Endothelial cell of umbilical vein (primary cell): ENCODE data around the gene TAS1R2. TPM values are rescaled to one million over a fixed set of nuclear protein-coding genes. Genes with fewer than 3 reads are reported as not detected.

Source experiments
- BruUV-seq: library from RNA; stranded (reverse); fragments of 400-500 nt; replicated peaks from 2 replicates; lab custom pipeline; 2021; lab: Mats Ljungman, UMichigan
- CTCF ChIA-PET: fragments of 300-600, 350-600 bp; sonication (Branson Sonifier 250); formaldehyde crosslinking; loops from one replicate; lab custom pipeline; 2021; ENCODE audit warnings: antibody characterized with exemption, inconsistent platforms; lab: Charles Lee
- POLR2A ChIA-PET: fragments of 300-600, 350-600 bp; sonication (Branson Sonifier 250); formaldehyde crosslinking; loops from one replicate; lab custom pipeline; 2021; ENCODE audit warnings: antibody characterized with exemption, inconsistent platforms; lab: Charles Lee
- DNase-seq: peaks from one replicate; pipeline ENCODE4 v3.0.0-alpha.2; 2011; ENCODE audit warnings: low read depth, low spot score
- FAIRE-seq: peaks from 2 replicates; lab custom pipeline; 2011; peaks lifted over from hg19 to GRCh38; lab: Jason Lieb, UNC
- H2AFZ ChIP-seq: 2 replicates; pipeline ENCODE4 v1.6.0; 2012; ENCODE audit warnings: low read depth, low read length, control low read depth, inconsistent platforms
- H3K27ac ChIP-seq: 2 replicates; pipeline ENCODE4 v1.5.1; 2011; ENCODE audit warnings: low read depth, mild to moderate bottlenecking, control low read depth, low read length, moderate library complexity; ENCODE audit not compliant: insufficient read depth
- H3K27me3 ChIP-seq, 2 experiments: 2 replicates each; pipeline versions ENCODE4 v1.6.0 to v1.6.1; 2011; ENCODE audit warnings: low read length in 2 of 2, mixed read lengths in 1 of 2; ENCODE audit not compliant: control insufficient read depth in 2 of 2, insufficient read depth in 2 of 2
- H3K36me3 ChIP-seq, 2 experiments: 2 replicates in 1 of 2; 3 replicates in 1 of 2; pipeline ENCODE4 v1.5.1; 2011; ENCODE audit warnings: low read length in 2 of 2, mild to moderate bottlenecking in 1 of 2, moderate library complexity in 1 of 2; ENCODE audit not compliant: control insufficient read depth in 2 of 2, insufficient read depth in 2 of 2; ENCODE audit errors: extremely low read depth in 1 of 2
- H3K4me1 ChIP-seq: 3 replicates; pipeline ENCODE4 v1.5.1; 2011; ENCODE audit warnings: mild to moderate bottlenecking, low read length; ENCODE audit not compliant: control insufficient read depth, insufficient read depth; ENCODE audit errors: extremely low read depth
- H3K4me2 ChIP-seq: 2 replicates; pipeline ENCODE4 v1.6.1; 2011; ENCODE audit warnings: low read length, control low read depth, mixed read lengths; ENCODE audit not compliant: insufficient read depth
- H3K4me3 ChIP-seq, 3 experiments: fragments of 200-600 bp in 1 of 3; sonication (generic), shearing (Covaris generic) in 1 of 3; replicated peaks in 1 of 3; 2 replicates each; pipeline ENCODE4 v1.5.1; 2011 to 2016; ENCODE audit warnings: control low read depth in 3 of 3, low read length in 3 of 3, mild to moderate bottlenecking in 2 of 3, inconsistent platforms in 1 of 3, low read depth in 1 of 3, moderate library complexity in 1 of 3; ENCODE audit not compliant: insufficient read depth in 1 of 3
- H3K79me2 ChIP-seq: 2 replicates; pipeline ENCODE4 v1.6.0; 2012; ENCODE audit warnings: low read length, inconsistent platforms; ENCODE audit not compliant: control insufficient read depth, insufficient read depth
- H3K9ac ChIP-seq: replicated peaks from 2 replicates; pipeline ENCODE3; 2011; ENCODE audit warnings: low read length, control low read depth; ENCODE audit not compliant: insufficient read depth; ENCODE audit errors: extremely low read depth
- H3K9me1 ChIP-seq: replicated peaks from 3 replicates; pipeline ENCODE4 v1.6.0; 2011; ENCODE audit warnings: mild to moderate bottlenecking, low read length; ENCODE audit not compliant: control insufficient read depth, insufficient read depth; ENCODE audit errors: extremely low read depth
- H3K9me3 ChIP-seq: replicated peaks from 2 replicates; pipeline ENCODE4 v1.5.1; 2012; ENCODE audit warnings: low read length, inconsistent platforms; ENCODE audit not compliant: control insufficient read depth, insufficient read depth
- H4K20me1 ChIP-seq: replicated peaks from 2 replicates; pipeline ENCODE3; 2011; ENCODE audit warnings: mild to moderate bottlenecking, low read length; ENCODE audit not compliant: control insufficient read depth, insufficient read depth; ENCODE audit errors: extremely low read depth
- FOS ChIP-seq: IDR thresholded peaks from 2 replicates; pipeline ENCODE4 v1.6.1; 2011; ENCODE audit warnings: mild to moderate bottlenecking, low read length, moderate library complexity, borderline replicate concordance; ENCODE audit not compliant: insufficient read depth
- GATA2 ChIP-seq: IDR thresholded peaks from 2 replicates; pipeline ENCODE4 v1.7.0; 2011; ENCODE audit warnings: low read depth, mild to moderate bottlenecking, moderate library complexity, mixed read lengths, low read length; ENCODE audit not compliant: insufficient read length, insufficient read depth
- JUN ChIP-seq: IDR thresholded peaks from 2 replicates; pipeline ENCODE4 v1.6.1; 2011; ENCODE audit warnings: borderline replicate concordance, low read depth; ENCODE audit not compliant: insufficient read length, insufficient read depth
- MYC ChIP-seq: IDR thresholded peaks from one replicate; pipeline ENCODE4 v1.6.1; 2011; ENCODE audit warnings: mild to moderate bottlenecking, low read depth, low read length
- POLR2A ChIP-seq: IDR thresholded peaks from 2 replicates; pipeline ENCODE4 v1.6.1; 2012; ENCODE audit warnings: low read depth, mild to moderate bottlenecking, control low read depth, low read length
- POLR2AphosphoS5 ChIP-seq: IDR thresholded peaks from 2 replicates; pipeline ENCODE4 v1.6.1; 2012; ENCODE audit warnings: low read depth, mild to moderate bottlenecking, control low read depth, low read length, moderate library complexity; ENCODE audit not compliant: insufficient read depth
- dilution Hi-C: fragments of 300-500 bp; cut with MboI; formaldehyde crosslinking; loops from one replicate; pipeline ENCODE4 v1.15.0; 2019; ENCODE audit warnings: low sequenced_read_pairs; ENCODE audit not compliant: extremely low pct_ligation_motif_present
- intact Hi-C: fragments of 100-400 bp; cut with micrococcal nuclease; formaldehyde crosslinking; loops from one replicate; pipeline ENCODE4 v1.10.0; 2022
- polyA plus RNA-seq, 4 experiments: library from polyadenylated mRNA; depleted of rRNA in 3 of 4; stranded (reverse) in 3 of 4; unstranded in 1 of 4; fragments of >200 nt; gene quantifications; 2 replicates each; pipeline versions ENCODE4 v1.2.1 to v1.2.3, GENCODE V29; 2011 to 2012; ENCODE audit warnings: missing spikeins in 1 of 4
- total RNA-seq: library from RNA; stranded (reverse); gene quantifications from 2 replicates; pipeline ENCODE4 v1.2.3, GENCODE V29; 2021
- TF ChIP-seq, protein P1 (sequence below): IDR thresholded peaks from 2 replicates; pipeline ENCODE4 v1.6.1; 2011; ENCODE audit not compliant: insufficient read depth, insufficient read length
- TF ChIP-seq, protein P2 (sequence below), 2 donors: IDR thresholded peaks; 1 replicate in 1 of 2; 2 replicates in 1 of 2; pipeline ENCODE4 v1.5.1; 2011; ENCODE audit warnings: low read length in 2 of 2, mild to moderate bottlenecking in 2 of 2, moderate library complexity in 2 of 2, control low read depth in 1 of 2, inconsistent platforms in 1 of 2, low read depth in 1 of 2; ENCODE audit not compliant: insufficient read depth in 1 of 2; ENCODE audit errors: extremely low read depth in 1 of 2

TAS1R2 gene
- total and polyA plus RNA-seq, 2 donors (not counting 3 experiments of a cell fraction or from before 2014, with no cell fraction given), result not detected

DNA sequence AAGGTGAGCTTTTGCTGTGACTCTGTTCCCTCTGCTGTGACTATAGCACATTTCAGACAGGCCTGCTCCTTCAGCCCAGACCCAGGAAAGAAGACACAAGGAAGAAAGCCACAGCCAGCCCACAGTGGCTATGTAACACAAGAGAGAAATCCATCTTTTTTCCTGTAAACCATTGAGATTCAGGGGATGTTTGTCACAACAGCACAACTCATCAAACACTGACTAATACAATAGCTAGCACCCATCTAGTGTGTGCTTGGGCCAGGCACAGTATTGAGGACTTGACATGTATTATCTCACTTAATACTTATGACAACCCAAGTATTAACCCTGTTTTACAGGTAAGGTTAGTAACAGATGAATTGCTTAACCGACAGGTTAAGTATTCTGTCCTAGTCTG is 29.8 kb downstream of the TAS1R2 start:
- DNase-seq (no peak), FAIRE-seq (no peak)
- H3K4me3 ChIP-seq, result no peak overlapping the region
- no peak overlapping the region for H3K9ac ChIP-seq
- no peak overlapping the region for H3K4me2 ChIP-seq
- no peaks in the 10 kb centered on the region for H3K9me3 ChIP-seq
- no peaks in the 10 kb centered on the region for H3K79me2 ChIP-seq
- TF ChIP-seq, protein P1, sequence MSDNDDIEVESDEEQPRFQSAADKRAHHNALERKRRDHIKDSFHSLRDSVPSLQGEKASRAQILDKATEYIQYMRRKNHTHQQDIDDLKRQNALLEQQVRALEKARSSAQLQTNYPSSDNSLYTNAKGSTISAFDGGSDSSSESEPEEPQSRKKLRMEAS, result no peak
- TF ChIP-seq GATA2, result no peak
- TF ChIP-seq FOS, result no peak
- no peak for TF ChIP-seq POLR2A
- TF ChIP-seq POLR2AphosphoS5, result no peak
- no peak for TF ChIP-seq MYC
- no peak for TF ChIP-seq JUN
- TF ChIP-seq, protein P2, sequence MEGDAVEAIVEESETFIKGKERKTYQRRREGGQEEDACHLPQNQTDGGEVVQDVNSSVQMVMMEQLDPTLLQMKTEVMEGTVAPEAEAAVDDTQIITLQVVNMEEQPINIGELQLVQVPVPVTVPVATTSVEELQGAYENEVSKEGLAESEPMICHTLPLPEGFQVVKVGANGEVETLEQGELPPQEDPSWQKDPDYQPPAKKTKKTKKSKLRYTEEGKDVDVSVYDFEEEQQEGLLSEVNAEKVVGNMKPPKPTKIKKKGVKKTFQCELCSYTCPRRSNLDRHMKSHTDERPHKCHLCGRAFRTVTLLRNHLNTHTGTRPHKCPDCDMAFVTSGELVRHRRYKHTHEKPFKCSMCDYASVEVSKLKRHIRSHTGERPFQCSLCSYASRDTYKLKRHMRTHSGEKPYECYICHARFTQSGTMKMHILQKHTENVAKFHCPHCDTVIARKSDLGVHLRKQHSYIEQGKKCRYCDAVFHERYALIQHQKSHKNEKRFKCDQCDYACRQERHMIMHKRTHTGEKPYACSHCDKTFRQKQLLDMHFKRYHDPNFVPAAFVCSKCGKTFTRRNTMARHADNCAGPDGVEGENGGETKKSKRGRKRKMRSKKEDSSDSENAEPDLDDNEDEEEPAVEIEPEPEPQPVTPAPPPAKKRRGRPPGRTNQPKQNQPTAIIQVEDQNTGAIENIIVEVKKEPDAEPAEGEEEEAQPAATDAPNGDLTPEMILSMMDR (IDR thresholded peaks at IDR 0.05; ENCODE audit: extremely low read depth in 1 of 2, insufficient read depth in 1 of 2, low read depth in 1 of 2, low read length in 2 of 2), result no peak
- no peak overlapping the region for H3K27ac ChIP-seq
- H2AFZ ChIP-seq, result no peak overlapping the region
- BruUV-seq, result no TSS peak
- intact Hi-C loops, result no loop called here
- no peaks in the 10 kb centered on the region for H4K20me1 ChIP-seq
- CTCF ChIA-PET, result interaction anchor here (1.3 kb wide), 1 partner anchor 232 kb away, joined by 4 read pairs; no protein-coding TSS in a partner anchor
- dilution Hi-C loops, result no loop called here
- no peaks in the 10 kb centered on the region for H3K4me1 ChIP-seq
- POLR2A ChIA-PET, result no interaction called here
- no peaks in the 10 kb centered on the region for H3K27me3 ChIP-seq
- H3K36me3 ChIP-seq, result no peaks in the 10 kb centered on the region
- H3K9me1 ChIP-seq, result no peaks in the 10 kb centered on the region
